DLD1 (cell line): Measurements from ENCODE around the gene KIF13A.
"Not testable (repeated sequence)": the region's sequence is repeated elsewhere in the genome, so short reads cannot be mapped to it uniquely, and the experiment has no call there.

Experiments
- in situ Hi-C: cut with HindIII; loops from 2 replicates; pipeline ENCODE4 v1.10.0; 2017; ENCODE audit warnings: low sequenced_read_pairs

The KIF13A gene

GRCh38 chr6:17938901-17939300, 48.5 kb downstream of the KIF13A start:
- in situ Hi-C loops, result no loop called here

- in situ Hi-C loops, result no loop called here
Measured at GRCh38 chr6:17935188-17936149, 52.0 kb downstream of the KIF13A start.

- in situ Hi-C loops, result no loop called here
Measured at GRCh38 chr6:17933716-17934115, 53.7 kb downstream of the KIF13A start.

- in situ Hi-C loops, result no loop called here
Measured at GRCh38 chr6:17932330-17932852, 55.0 kb downstream of the KIF13A start.

- in situ Hi-C loops, result no loop called here
Measured at GRCh38 chr6:17931227-17931626, 56.2 kb downstream of the KIF13A start.

GRCh38 chr6:17930321-17930993, 57.0 kb downstream of the KIF13A start:
- in situ Hi-C loops, result no loop called here

GRCh38 chr6:17928514-17929430, 58.7 kb downstream of the KIF13A start:
- in situ Hi-C loops, result no loop called here

GRCh38 chr6:17927705-17928104, 59.7 kb downstream of the KIF13A start:
- in situ Hi-C loops, result no loop called here

- in situ Hi-C loops, result no loop called here
Measured at GRCh38 chr6:17923401-17923863, 64.0 kb downstream of the KIF13A start.

- in situ Hi-C loops, result no loop called here
Measured at GRCh38 chr6:17921454-17921853, 66.0 kb downstream of the KIF13A start.

- in situ Hi-C loops, result no loop called here
Measured at GRCh38 chr6:17919496-17919895, 67.9 kb downstream of the KIF13A start.

GRCh38 chr6:17917837-17918763, 69.3 kb downstream of the KIF13A start:
- in situ Hi-C loops, result no loop called here

- in situ Hi-C loops, result no loop called here
Measured at GRCh38 chr6:17914651-17915050, 72.8 kb downstream of the KIF13A start.

- in situ Hi-C loops, result no loop called here
Measured at GRCh38 chr6:17912521-17912920, 74.9 kb downstream of the KIF13A start.

- in situ Hi-C loops, result not testable (repeated sequence)
Measured at GRCh38 chr6:17911656-17912055, 75.8 kb downstream of the KIF13A start.

- in situ Hi-C loops, result no loop called here
Measured at GRCh38 chr6:17910189-17910588, 77.2 kb downstream of the KIF13A start.

- in situ Hi-C loops, result no loop called here
Measured at GRCh38 chr6:17908831-17909230, 78.6 kb downstream of the KIF13A start.

- in situ Hi-C loops, result no loop called here
Measured at GRCh38 chr6:17907406-17908229, 79.8 kb downstream of the KIF13A start.
